Neutrophil (primary cell): ENCODE data around the gene RPS6KL1.
A peak's percentile ranks its signal among the peaks of the same experiment; 100 is the strongest.

ENCODE experiments used
- H3K27ac ChIP-seq: fragments of 200-600 bp; sonication (generic); 2 replicates; pipeline ENCODE4 v1.5.1; 2016; ENCODE audit warnings: mild to moderate bottlenecking, moderate library complexity
- H3K27me3 ChIP-seq: fragments of 200-600 bp; sonication (generic); 2 replicates; pipeline ENCODE4 v1.6.0; 2016; ENCODE audit warnings: mild to moderate bottlenecking
- H3K36me3 ChIP-seq: fragments of 200-600 bp; sonication (generic); 2 replicates; pipeline ENCODE4 v1.5.1; 2017
- H3K4me1 ChIP-seq, 2 experiments: fragments of 200-600 bp in 1 of 2; sonication (generic) in 1 of 2; 1 replicate in 1 of 2; 2 replicates in 1 of 2; pipeline versions ENCODE4 v1.5.1 to v1.6.1; 2013 to 2016; ENCODE audit warnings: low read depth in 1 of 2, low read length in 1 of 2, mild to moderate bottlenecking in 1 of 2, moderate library complexity in 1 of 2; ENCODE audit not compliant: control insufficient read depth in 1 of 2, insufficient read depth in 1 of 2
- H3K4me3 ChIP-seq, 2 experiments: fragments of 200-600 bp in 1 of 2; sonication (generic) in 1 of 2; 1 replicate in 1 of 2; 2 replicates in 1 of 2; pipeline ENCODE4 v1.5.1; 2013 to 2016; ENCODE audit warnings: low read depth in 1 of 2, low read length in 1 of 2, mild to moderate bottlenecking in 1 of 2, moderate library complexity in 1 of 2
- H3K9me3 ChIP-seq: fragments of 200-600 bp; sonication (generic); 2 replicates; pipeline ENCODE4 v1.5.1; 2016
- TF ChIP-seq, protein P1 (sequence below): fragments of 200-600 bp; sonication (generic); IDR thresholded peaks from 2 replicates; pipeline ENCODE4 v1.5.1; 2016; ENCODE audit warnings: antibody characterized with exemption

RPS6KL1 gene

DNA sequence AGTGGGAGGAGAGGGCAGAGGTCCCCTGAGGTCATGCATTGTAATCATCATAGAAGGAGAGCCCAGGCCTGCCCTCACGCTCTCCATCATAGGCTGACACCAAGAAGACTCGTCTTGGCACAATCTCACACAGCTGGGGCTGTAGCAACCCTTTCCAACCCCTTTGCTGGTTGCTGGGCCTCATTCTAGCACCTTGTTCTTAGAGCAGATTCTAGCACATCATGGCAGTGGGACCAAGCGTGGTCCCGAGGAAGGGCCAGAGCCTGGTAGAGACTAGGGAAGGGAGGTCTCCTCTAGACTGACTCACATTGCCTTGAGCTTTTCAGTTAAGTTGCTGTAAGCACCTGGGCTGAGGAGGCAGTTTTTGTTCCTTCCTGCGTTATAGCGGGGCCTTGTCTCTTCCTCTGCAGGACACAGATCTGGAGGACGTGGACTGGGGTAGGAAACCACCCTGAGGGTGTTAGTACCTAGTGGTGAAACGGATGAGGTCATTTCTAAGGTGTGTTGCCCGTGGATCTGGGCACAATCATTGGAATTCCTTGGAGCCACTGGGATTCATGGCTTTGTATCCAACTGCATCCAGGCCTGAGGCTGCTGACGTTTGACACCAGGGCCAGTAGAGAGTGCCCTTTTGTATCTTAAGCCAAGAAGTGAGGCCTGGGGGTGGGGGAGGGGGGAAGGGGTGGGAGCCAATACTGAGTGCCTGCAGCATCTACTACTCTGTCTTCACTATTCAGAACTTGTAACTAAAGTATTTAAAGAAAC lies 19.9 kb downstream of the RPS6KL1 start:
- no peaks in the 10 kb centered on the region for H3K9me3 ChIP-seq
- H3K4me3 ChIP-seq, result no peak overlapping the region
- peaks cover 87% of the 10 kb centered on the region for H3K36me3 ChIP-seq
- TF ChIP-seq, protein P1, sequence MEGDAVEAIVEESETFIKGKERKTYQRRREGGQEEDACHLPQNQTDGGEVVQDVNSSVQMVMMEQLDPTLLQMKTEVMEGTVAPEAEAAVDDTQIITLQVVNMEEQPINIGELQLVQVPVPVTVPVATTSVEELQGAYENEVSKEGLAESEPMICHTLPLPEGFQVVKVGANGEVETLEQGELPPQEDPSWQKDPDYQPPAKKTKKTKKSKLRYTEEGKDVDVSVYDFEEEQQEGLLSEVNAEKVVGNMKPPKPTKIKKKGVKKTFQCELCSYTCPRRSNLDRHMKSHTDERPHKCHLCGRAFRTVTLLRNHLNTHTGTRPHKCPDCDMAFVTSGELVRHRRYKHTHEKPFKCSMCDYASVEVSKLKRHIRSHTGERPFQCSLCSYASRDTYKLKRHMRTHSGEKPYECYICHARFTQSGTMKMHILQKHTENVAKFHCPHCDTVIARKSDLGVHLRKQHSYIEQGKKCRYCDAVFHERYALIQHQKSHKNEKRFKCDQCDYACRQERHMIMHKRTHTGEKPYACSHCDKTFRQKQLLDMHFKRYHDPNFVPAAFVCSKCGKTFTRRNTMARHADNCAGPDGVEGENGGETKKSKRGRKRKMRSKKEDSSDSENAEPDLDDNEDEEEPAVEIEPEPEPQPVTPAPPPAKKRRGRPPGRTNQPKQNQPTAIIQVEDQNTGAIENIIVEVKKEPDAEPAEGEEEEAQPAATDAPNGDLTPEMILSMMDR, result no peak
- H3K27ac ChIP-seq, result no peak overlapping the region
- H3K27me3 ChIP-seq, result no peaks in the 10 kb centered on the region
- peaks cover 4 to 5% of the 10 kb centered on the region in 2 experiments for H3K4me1 ChIP-seq

DNA sequence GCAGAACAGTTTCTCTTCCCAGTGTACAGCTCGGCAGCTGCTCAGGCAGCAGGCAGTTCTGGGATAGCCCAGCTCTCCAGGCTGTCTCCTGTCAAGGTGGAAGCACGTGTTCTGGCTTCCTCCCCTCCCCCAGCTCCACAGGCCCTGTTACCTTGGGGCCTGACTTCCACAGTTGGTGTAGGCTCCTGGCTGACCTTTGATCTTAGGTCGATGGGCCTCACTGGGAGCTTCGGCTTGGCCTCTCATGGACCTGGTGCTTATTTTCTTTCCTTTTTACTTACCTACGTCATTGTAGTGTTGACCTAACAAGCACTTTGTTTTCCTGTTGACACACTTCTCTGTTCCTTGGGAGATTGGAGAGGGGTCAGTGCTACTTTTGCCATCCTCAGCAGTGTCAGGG lies 24.4 kb downstream of the RPS6KL1 start:
- Histone ChIP-seq H3K4me3 (no peak overlapping the region), H3K4me1 (peaks cover 6 to 10% of the 10 kb centered on the region in 2 experiments), H3K36me3 (peaks cover 100% of the 10 kb centered on the region), H3K27ac (no peak overlapping the region), H3K27me3 (no peaks in the 10 kb centered on the region), H3K9me3 (no peaks in the 10 kb centered on the region)
- TF ChIP-seq, protein P1, result no peak

DNA sequence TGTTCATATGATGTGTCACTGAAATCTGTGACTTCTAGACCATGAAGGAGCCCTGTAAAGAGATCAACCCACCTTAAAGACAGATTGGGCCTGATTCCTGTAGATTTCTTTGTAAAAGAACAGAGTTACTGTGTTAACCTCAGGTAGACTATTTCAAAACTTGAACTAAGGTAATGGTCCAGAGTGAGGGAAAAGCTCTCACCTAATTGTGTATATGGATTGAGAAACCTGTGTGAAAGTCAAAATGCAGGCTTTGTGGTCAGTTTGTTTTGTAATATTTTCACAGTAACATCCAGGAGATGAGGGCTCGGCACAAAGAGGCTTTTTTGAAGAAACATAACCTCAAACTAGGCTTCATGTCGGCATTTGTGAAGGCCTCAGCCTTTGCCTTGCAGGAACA lies 25.0 kb downstream of the RPS6KL1 start:
- Histone ChIP-seq H3K36me3 (peaks cover 100% of the 10 kb centered on the region), H3K27ac (peak overlapping the region; percentile 28), H3K9me3 (no peaks in the 10 kb centered on the region), H3K27me3 (no peaks in the 10 kb centered on the region), H3K4me3 (no peak overlapping the region), H3K4me1 (peaks cover 6 to 15% of the 10 kb centered on the region in 2 experiments)
- TF ChIP-seq, protein P1, result no peak

DNA sequence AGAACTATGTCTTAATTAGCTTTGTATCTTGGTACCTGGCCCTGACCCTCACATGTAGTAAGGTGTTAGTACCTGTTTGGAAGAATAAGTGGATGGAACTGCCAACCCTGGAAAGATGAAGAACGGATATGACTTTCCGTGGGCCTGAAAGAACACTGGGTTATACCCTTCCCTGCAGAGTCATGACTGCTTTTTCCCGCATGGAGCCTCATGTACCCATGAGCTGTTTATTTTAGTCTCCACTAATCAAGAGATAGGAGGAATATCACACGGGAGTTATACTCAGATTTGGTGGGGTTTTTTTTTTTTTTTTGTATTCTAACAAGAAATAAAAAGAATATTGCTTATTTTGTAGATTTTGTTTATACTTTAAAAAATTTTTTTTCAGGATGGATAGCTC lies 25.4 kb downstream of the RPS6KL1 start:
- TF ChIP-seq, protein P1, result no peak
- no peak overlapping the region for H3K4me3 ChIP-seq
- H3K36me3 ChIP-seq, result peaks cover 100% of the 10 kb centered on the region
- no peak overlapping the region for H3K27ac ChIP-seq
- H3K27me3 ChIP-seq, result no peaks in the 10 kb centered on the region
- no peaks in the 10 kb centered on the region for H3K9me3 ChIP-seq
- H3K4me1 ChIP-seq, result peaks cover 6 to 15% of the 10 kb centered on the region in 2 experiments

DNA sequence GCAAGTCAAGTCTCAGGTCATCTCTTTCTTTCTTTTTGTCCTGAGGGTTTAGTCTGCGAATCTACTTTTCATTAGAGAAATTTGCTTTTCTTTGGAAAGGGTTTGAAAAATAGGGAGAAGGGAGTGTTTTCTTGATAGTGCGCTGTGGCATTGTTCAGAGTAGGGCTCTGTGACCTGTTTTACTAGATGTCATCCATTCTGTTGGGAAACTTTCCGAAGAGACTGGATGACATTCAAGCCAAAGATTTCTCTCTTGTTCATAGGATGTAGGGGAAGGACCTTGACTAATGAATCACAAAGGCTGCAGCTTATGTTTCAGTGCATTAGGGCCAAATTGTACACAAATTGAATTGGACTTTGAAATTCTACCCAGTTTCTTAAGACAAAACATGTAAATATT lies 26.7 kb downstream of the RPS6KL1 start:
- Histone ChIP-seq H3K9me3 (no peaks in the 10 kb centered on the region), H3K27ac (no peak overlapping the region), H3K4me3 (no peak overlapping the region), H3K27me3 (no peaks in the 10 kb centered on the region), H3K36me3 (peaks cover 100% of the 10 kb centered on the region), H3K4me1 (peaks cover 6 to 15% of the 10 kb centered on the region in 2 experiments)
- TF ChIP-seq, protein P1, result no peak
